Frontal cortex (tissue), 4 donors: ENCODE measurements around the gene TINAGL1. TPM values are rescaled to one million over a fixed set of nuclear protein-coding genes. Genes with fewer than 3 reads are reported as not detected.
A peak's percentile ranks its signal among the peaks of the same experiment; 100 is the strongest.

Source experiments
- DNase-seq, 2 donors: peaks; one replicate each; pipeline ENCODE4 v3.0.0; 2012; ENCODE audit warnings: low spot score in 2 of 2
- FAIRE-seq: peaks from 2 replicates; lab custom pipeline; 2012; peaks lifted over from hg19 to GRCh38; lab: Jason Lieb, UNC
- total RNA-seq: library from RNA; depleted of rRNA; stranded (reverse); fragments of >200 nt; gene quantifications from one replicate; pipeline ENCODE4 v1.2.3, GENCODE V29; 2014
- donor health status: control.
- donor health status: control.
- donor health status: control.

TINAGL1 gene
- total RNA-seq, 1 donor from 2014 or later: 1.2 TPM

GRCh38 chr1:31595836-31596736 lies 19.8 kb downstream of the TINAGL1 start:
- DNase-seq: no peak
- FAIRE-seq: no peak

- FAIRE-seq (no peak), DNase-seq (no peak)
These were observed 20.4 kb downstream of the TINAGL1 start for GRCh38 chr1:31596737-31597097.

- FAIRE-seq (no peak), DNase-seq (no peak)
These were observed 22.7 kb downstream of the TINAGL1 start for GRCh38 chr1:31598980-31599379.

GRCh38 chr1:31600641-31601040 lies 24.3 kb downstream of the TINAGL1 start:
- no peak for FAIRE-seq
- no peak for DNase-seq

- no peak for DNase-seq
- no peak for FAIRE-seq
These were observed 25.8 kb downstream of the TINAGL1 start for GRCh38 chr1:31602081-31602480.

- FAIRE-seq: no peak
- no peak for DNase-seq
These were observed 29.7 kb downstream of the TINAGL1 start for GRCh38 chr1:31605908-31606427.

- DNase-seq: no peak
- no peak for FAIRE-seq
These were observed 31.0 kb downstream of the TINAGL1 start for GRCh38 chr1:31607360-31607759.

- no peak for FAIRE-seq
These were observed 33.3 kb downstream of the TINAGL1 start for GRCh38 chr1:31609514-31610118.

GRCh38 chr1:31614414-31615005 lies 38.2 kb downstream of the TINAGL1 start:
- FAIRE-seq (no peak), DNase-seq (no peak)

More at GRCh38 chr1:31609514-31610118, 33.3 kb downstream of the TINAGL1 start:
- no peak for DNase-seq

GRCh38 chr1:31615414-31615813 lies 39.1 kb downstream of the TINAGL1 start:
- DNase-seq (no peak), FAIRE-seq (no peak)

- FAIRE-seq: no peak
- DNase-seq: no peak
These were observed 39.6 kb downstream of the TINAGL1 start for GRCh38 chr1:31615939-31616338.

- FAIRE-seq (no peak), DNase-seq (no peak)
These were observed 41.1 kb downstream of the TINAGL1 start, which contains the start of gene HCRTR1 for GRCh38 chr1:31617218-31617915. Gene HCRTR1, plus strand, starts transcription at chr1:31617689. Its CDS starts 1,504 bp downstream, at chr1:31619193.

- no peak for FAIRE-seq
These were observed 41.8 kb downstream of the TINAGL1 start for GRCh38 chr1:31617916-31618746.

GRCh38 chr1:31618916-31619846 lies 42.9 kb downstream of the TINAGL1 start:
- no peak for FAIRE-seq
- no peak for DNase-seq

More at GRCh38 chr1:31617916-31618746, 41.8 kb downstream of the TINAGL1 start:
- peak; percentile 51 to 78 for DNase-seq

GRCh38 chr1:31620631-31621497 lies 44.5 kb downstream of the TINAGL1 start:
- no peak for FAIRE-seq
- no peak for DNase-seq

GRCh38 chr1:31621498-31621820 lies 45.1 kb downstream of the TINAGL1 start:
- no peak for FAIRE-seq
- DNase-seq: no peak
